ENCODE results near the gene COX8C. TPM values are rescaled to one million over a fixed set of nuclear protein-coding genes. Genes with fewer than 3 reads are reported as not detected.
"Not testable (repeated sequence)": the region's sequence is repeated elsewhere in the genome, so short reads cannot be mapped to it uniquely, and the experiment has no call there.

Gene COX8C
- total and polyA plus RNA-seq, 5 donors from 2014 or later = 0.47 TPM; not detected in 4

- not testable (repeated sequence) for H3K9me3 ChIP-seq (ENCODE audit: control insufficient read depth in 2 of 2, low read length in 2 of 2); H3K27ac Mint-ChIP-seq; H3K27me3 ChIP-seq (ENCODE audit: control insufficient read depth, insufficient read depth, low read length); H3K27ac ChIP-seq (ENCODE audit: insufficient read depth, low read length, poor library complexity, severe bottlenecking); H3K9me3 Mint-ChIP-seq; H3K36me3 Mint-ChIP-seq; ATAC-seq (ENCODE audit: low read depth in 2 of 2); H3K4me3 Mint-ChIP-seq; H3K4me3 ChIP-seq (ENCODE audit: low read depth, low read length); DNase-seq; H3K4me1 ChIP-seq (ENCODE audit: control insufficient read depth, insufficient read depth, low read length, poor library complexity, severe bottlenecking); H3K4me1 Mint-ChIP-seq; H3K36me3 ChIP-seq (ENCODE audit: control insufficient read depth, insufficient read depth, low read length)
- H3K27me3 Mint-ChIP-seq = peaks cover 29% of the 10 kb centered on the region
Observed at GRCh38 chr14:93384256-93384655, 37.3 kb downstream of the COX8C start.

GRCh38 chr14:93395231-93395630 is 48.2 kb downstream of the COX8C start:
- Histone ChIP-seq H3K9me3 (ENCODE audit: control insufficient read depth in 2 of 2, low read length in 2 of 2) (peaks cover 0 to 2% of the 10 kb centered on the region in 2 experiments), H3K4me1 (ENCODE audit: control insufficient read depth, insufficient read depth, low read length, poor library complexity, severe bottlenecking) (no peaks in the 10 kb centered on the region), H3K36me3 (ENCODE audit: control insufficient read depth, insufficient read depth, low read length) (no peaks in the 10 kb centered on the region), H3K27me3 (ENCODE audit: control insufficient read depth, insufficient read depth, low read length) (peaks cover 5% of the 10 kb centered on the region), H3K27ac (ENCODE audit: insufficient read depth, low read length, poor library complexity, severe bottlenecking) (no peak overlapping the region), H3K4me3 (ENCODE audit: low read depth, low read length) (no peak overlapping the region)
- Mint-ChIP-seq H3K27ac (no peak overlapping the region), H3K9me3 (peaks cover 1 to 24% (median 9%) of the 10 kb centered on the region in 7 donors), H3K4me3 (no peak overlapping the region), H3K27me3 (peaks cover 44% of the 10 kb centered on the region), H3K4me1 (no peaks in the 10 kb centered on the region), H3K36me3 (no peaks in the 10 kb centered on the region)
- DNase-seq (no peak), ATAC-seq (ENCODE audit: low read depth in 2 of 2) (no peak)

- H3K4me3 Mint-ChIP-seq = no peak overlapping the region
- peaks cover 48% of the 10 kb centered on the region for H3K27me3 Mint-ChIP-seq
- Histone ChIP-seq H3K27ac (ENCODE audit: insufficient read depth, low read length, poor library complexity, severe bottlenecking) (no peak overlapping the region), H3K27me3 (ENCODE audit: control insufficient read depth, insufficient read depth, low read length) (peaks cover 6% of the 10 kb centered on the region), H3K4me3 (ENCODE audit: low read depth, low read length) (no peak overlapping the region), H3K9me3 (ENCODE audit: control insufficient read depth in 2 of 2, low read length in 2 of 2) (peaks cover 0 to 2% of the 10 kb centered on the region in 2 experiments), H3K4me1 (ENCODE audit: control insufficient read depth, insufficient read depth, low read length, poor library complexity, severe bottlenecking) (no peaks in the 10 kb centered on the region), H3K36me3 (ENCODE audit: control insufficient read depth, insufficient read depth, low read length) (no peaks in the 10 kb centered on the region)
- DNase-seq (no peak), ATAC-seq (ENCODE audit: low read depth in 2 of 2) (no peak)
- no peaks in the 10 kb centered on the region for H3K4me1 Mint-ChIP-seq
- H3K36me3 Mint-ChIP-seq = no peaks in the 10 kb centered on the region
- H3K9me3 Mint-ChIP-seq = peaks cover 1 to 24% (median 5%) of the 10 kb centered on the region in 7 donors
- no peak overlapping the region for H3K27ac Mint-ChIP-seq
Observed at GRCh38 chr14:93396456-93396855, 49.5 kb downstream of the COX8C start.

Other genes with a start within 250 kb of the COX8C start
- 54.1 TPM for gene ITPK1, start 231.3 kb upstream of the COX8C start, total RNA-seq
- 10 to 100 TPM; 19.5 to 24.5 (median 21.3) TPM for gene ITPK1, start 231.3 kb upstream of the COX8C start, polyA plus RNA-seq
- gene MOAP1, start 162.3 kb upstream of the COX8C start, total RNA-seq = 85.5 TPM
- gene MOAP1, start 162.3 kb upstream of the COX8C start, polyA plus RNA-seq = 10 to 100 TPM; 66.4 to 88.1 (median 75.9) TPM
- 6.9 TPM for gene LYSET, start 161.9 kb upstream of the COX8C start, total RNA-seq
- gene LYSET, start 161.9 kb upstream of the COX8C start, polyA plus RNA-seq = 10 to 100 TPM; 34.2 to 43.1 (median 36.9) TPM
- gene GON7, start 140.1 kb upstream of the COX8C start, total RNA-seq = 7.1 TPM
- 10 to 100 TPM; 25.4 to 31.0 (median 30.4) TPM for gene GON7, start 140.1 kb upstream of the COX8C start, polyA plus RNA-seq
- gene UBR7, start 139.9 kb upstream of the COX8C start, total RNA-seq = 13.2 TPM
- gene UBR7, start 139.9 kb upstream of the COX8C start, polyA plus RNA-seq = 10 to 100 TPM; 36.2 to 45.4 (median 38.2) TPM
- 27.8 TPM for gene BTBD7, start 14.1 kb upstream of the COX8C start, total RNA-seq
- 10 to 100 TPM in 2 of 4 donors, 1 to 10 TPM in 2; 6.5 to 10.8 (median 10.2) TPM for gene BTBD7, start 14.1 kb upstream of the COX8C start, polyA plus RNA-seq
- not detected for gene UNC79, start 83.8 kb downstream of the COX8C start, total RNA-seq
- not detected for gene UNC79, start 83.8 kb downstream of the COX8C start, polyA plus RNA-seq

Data from CD4-positive, CD25-positive, alpha-beta regulatory T cell (primary cell).